ENCODE results near the gene BCL2L14. TPM values are rescaled to one million over a fixed set of nuclear protein-coding genes. Genes with fewer than 3 reads are reported as not detected.

The BCL2L14 gene
- total RNA-seq, 4 donors from 2014 or later = not detected

GRCh38 chr12:12032851-12033797, 37.6 kb upstream of the BCL2L14 start:
- H3K9me3 ChIP-seq = no peaks in the 10 kb centered on the region
- DNase-seq (ENCODE audit: low spot score in 2 of 2) = peak; percentile 77 to 87
- H3K27ac ChIP-seq = peak overlapping the region; percentile 5
- no peaks in the 10 kb centered on the region for H3K27me3 ChIP-seq
- H3K4me1 ChIP-seq = peaks cover 10% of the 10 kb centered on the region
- WGBS = 3% methylated on average over 27 of the region's 27 CpGs
- TF ChIP-seq POLR2AphosphoS5 (IDR thresholded peaks at IDR 0.05) = no peak
- TF ChIP-seq EP300 (IDR thresholded peaks at IDR 0.05) = no peak
- no peak for TF ChIP-seq POLR2A (IDR thresholded peaks at IDR 0.05)
- TF ChIP-seq, protein P1, sequence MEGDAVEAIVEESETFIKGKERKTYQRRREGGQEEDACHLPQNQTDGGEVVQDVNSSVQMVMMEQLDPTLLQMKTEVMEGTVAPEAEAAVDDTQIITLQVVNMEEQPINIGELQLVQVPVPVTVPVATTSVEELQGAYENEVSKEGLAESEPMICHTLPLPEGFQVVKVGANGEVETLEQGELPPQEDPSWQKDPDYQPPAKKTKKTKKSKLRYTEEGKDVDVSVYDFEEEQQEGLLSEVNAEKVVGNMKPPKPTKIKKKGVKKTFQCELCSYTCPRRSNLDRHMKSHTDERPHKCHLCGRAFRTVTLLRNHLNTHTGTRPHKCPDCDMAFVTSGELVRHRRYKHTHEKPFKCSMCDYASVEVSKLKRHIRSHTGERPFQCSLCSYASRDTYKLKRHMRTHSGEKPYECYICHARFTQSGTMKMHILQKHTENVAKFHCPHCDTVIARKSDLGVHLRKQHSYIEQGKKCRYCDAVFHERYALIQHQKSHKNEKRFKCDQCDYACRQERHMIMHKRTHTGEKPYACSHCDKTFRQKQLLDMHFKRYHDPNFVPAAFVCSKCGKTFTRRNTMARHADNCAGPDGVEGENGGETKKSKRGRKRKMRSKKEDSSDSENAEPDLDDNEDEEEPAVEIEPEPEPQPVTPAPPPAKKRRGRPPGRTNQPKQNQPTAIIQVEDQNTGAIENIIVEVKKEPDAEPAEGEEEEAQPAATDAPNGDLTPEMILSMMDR (IDR thresholded peaks at IDR 0.05) = peak; percentile 72 to 74
- no peaks in the 10 kb centered on the region for H3K36me3 ChIP-seq
- peak overlapping the region; percentile 43 for H3K4me3 ChIP-seq

DNA sequence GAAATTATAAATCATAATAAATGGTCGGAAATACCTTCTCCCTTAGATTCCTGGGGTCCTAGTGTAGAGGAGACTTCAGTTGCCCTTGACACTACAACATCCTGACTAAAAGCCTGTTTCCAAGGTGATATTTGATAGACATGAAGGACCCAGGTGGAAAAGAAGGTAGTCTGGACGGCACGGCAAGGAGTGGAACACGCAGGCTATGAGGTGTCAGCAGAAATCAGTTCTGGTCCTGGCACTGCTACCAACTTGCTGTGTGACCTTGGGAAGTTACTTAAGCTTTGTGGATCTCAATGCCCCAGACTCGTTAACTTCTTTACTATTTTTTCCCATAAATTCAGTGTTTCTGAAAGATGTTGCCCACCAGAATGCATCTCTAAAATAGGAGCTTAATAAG, 36.9 kb upstream of the BCL2L14 start:
- Histone ChIP-seq H3K36me3 (no peaks in the 10 kb centered on the region), H3K9me3 (no peaks in the 10 kb centered on the region), H3K27ac (no peak overlapping the region), H3K27me3 (no peaks in the 10 kb centered on the region), H3K4me1 (peaks cover 10% of the 10 kb centered on the region), H3K4me3 (no peak overlapping the region)
- DNase-seq (ENCODE audit: low spot score in 2 of 2) = no peak
- TF ChIP-seq POLR2AphosphoS5 (IDR thresholded peaks at IDR 0.05) (no peak), EP300 (IDR thresholded peaks at IDR 0.05) (no peak), POLR2A (IDR thresholded peaks at IDR 0.05) (no peak)
- TF ChIP-seq, protein P1 (IDR thresholded peaks at IDR 0.05) = no peak
- WGBS = 47% methylated on average over 5 of the region's 5 CpGs

- WGBS = 89% methylated on average over 3 of the region's 3 CpGs
- Histone ChIP-seq H3K9me3 (no peaks in the 10 kb centered on the region), H3K27me3 (no peaks in the 10 kb centered on the region), H3K27ac (no peak overlapping the region), H3K36me3 (no peaks in the 10 kb centered on the region), H3K4me3 (no peak overlapping the region), H3K4me1 (peaks cover 10% of the 10 kb centered on the region)
- DNase-seq (ENCODE audit: low spot score in 2 of 2) = no peak
- TF ChIP-seq POLR2A (IDR thresholded peaks at IDR 0.05) (no peak), POLR2AphosphoS5 (IDR thresholded peaks at IDR 0.05) (no peak), EP300 (IDR thresholded peaks at IDR 0.05) (no peak)
- TF ChIP-seq, protein P1 (IDR thresholded peaks at IDR 0.05) = no peak
Measured at GRCh38 chr12:12034344-12034743, 36.4 kb upstream of the BCL2L14 start.

- TF ChIP-seq EP300 (IDR thresholded peaks at IDR 0.05) (no peak), POLR2A (IDR thresholded peaks at IDR 0.05) (no peak), POLR2AphosphoS5 (IDR thresholded peaks at IDR 0.05) (no peak)
- TF ChIP-seq, protein P1 (IDR thresholded peaks at IDR 0.05) = no peak
- 52% methylated on average over 1 of the region's 1 CpG for WGBS
Measured at GRCh38 chr12:12035229-12035628, 35.5 kb upstream of the BCL2L14 start.

DNA sequence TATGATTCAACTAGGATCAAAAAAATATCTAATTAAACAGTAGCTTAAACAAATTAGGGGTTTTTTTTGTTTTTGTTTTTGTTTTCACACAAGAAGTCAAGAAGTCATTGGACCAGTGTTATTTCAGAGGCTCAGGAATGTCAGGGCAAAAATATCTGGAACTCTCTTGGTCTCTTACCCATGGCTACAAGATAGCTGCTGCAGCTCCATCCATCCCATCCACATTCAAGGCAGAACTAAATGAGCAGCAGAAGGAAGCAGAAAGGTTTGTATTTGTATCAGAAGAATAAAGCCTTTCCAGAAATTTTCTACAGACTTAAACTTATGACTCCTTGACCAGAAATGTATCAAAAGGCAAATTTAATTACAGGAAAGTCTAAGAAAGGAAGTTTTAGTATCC, 33.8 kb upstream of the BCL2L14 start:
- Histone ChIP-seq H3K9me3 (no peaks in the 10 kb centered on the region), H3K36me3 (no peaks in the 10 kb centered on the region), H3K27me3 (no peaks in the 10 kb centered on the region), H3K27ac (no peak overlapping the region), H3K4me1 (peaks cover 10% of the 10 kb centered on the region), H3K4me3 (no peak overlapping the region)
- no peak for TF ChIP-seq POLR2A (IDR thresholded peaks at IDR 0.05)
- TF ChIP-seq POLR2AphosphoS5 (IDR thresholded peaks at IDR 0.05) = no peak
- TF ChIP-seq, protein P1 (IDR thresholded peaks at IDR 0.05) = no peak
- TF ChIP-seq EP300 (IDR thresholded peaks at IDR 0.05) = no peak
- DNase-seq (ENCODE audit: low spot score in 2 of 2) = no peak

More at GRCh38 chr12:12035229-12035628, 35.5 kb upstream of the BCL2L14 start:
- Histone ChIP-seq H3K27me3 (no peaks in the 10 kb centered on the region), H3K4me1 (peaks cover 10% of the 10 kb centered on the region), H3K27ac (no peak overlapping the region), H3K9me3 (no peaks in the 10 kb centered on the region), H3K4me3 (no peak overlapping the region), H3K36me3 (no peaks in the 10 kb centered on the region)
- no peak for DNase-seq (ENCODE audit: low spot score in 2 of 2)

Data from suprapubic skin (tissue), 4 donors.